Skeletal muscle satellite cell (primary cell): ENCODE results near the gene PPIF.

ENCODE experiments used
- H3K27me3 ChIP-seq: 2 replicates; pipeline ENCODE4 v1.7.0; 2013; ENCODE audit warnings: low read length; ENCODE audit not compliant: control insufficient read depth, insufficient read depth
- H3K36me3 ChIP-seq: 2 replicates; pipeline ENCODE4 v1.7.0; 2013; ENCODE audit warnings: mild to moderate bottlenecking, control low read depth, low read length; ENCODE audit not compliant: insufficient read depth
- H3K4me1 ChIP-seq: 2 replicates; pipeline ENCODE4 v1.7.0; 2013; ENCODE audit warnings: low read length; ENCODE audit not compliant: control insufficient read depth, insufficient read depth
- H3K4me2 ChIP-seq: 2 replicates; pipeline ENCODE4 v1.7.0; 2013; ENCODE audit warnings: mild to moderate bottlenecking, low read length
- H3K4me3 ChIP-seq: 2 replicates; pipeline ENCODE4 v1.7.0; 2013; ENCODE audit warnings: low read length
- H3K9ac ChIP-seq: 2 replicates; pipeline ENCODE4 v1.7.0; 2013; ENCODE audit warnings: mild to moderate bottlenecking, low read depth, low read length, moderate library complexity
- H3K9me3 ChIP-seq: replicated peaks from 2 replicates; pipeline ENCODE4 v1.7.0; 2013; ENCODE audit warnings: mild to moderate bottlenecking, control low read depth, low read length

PPIF gene

DNA sequence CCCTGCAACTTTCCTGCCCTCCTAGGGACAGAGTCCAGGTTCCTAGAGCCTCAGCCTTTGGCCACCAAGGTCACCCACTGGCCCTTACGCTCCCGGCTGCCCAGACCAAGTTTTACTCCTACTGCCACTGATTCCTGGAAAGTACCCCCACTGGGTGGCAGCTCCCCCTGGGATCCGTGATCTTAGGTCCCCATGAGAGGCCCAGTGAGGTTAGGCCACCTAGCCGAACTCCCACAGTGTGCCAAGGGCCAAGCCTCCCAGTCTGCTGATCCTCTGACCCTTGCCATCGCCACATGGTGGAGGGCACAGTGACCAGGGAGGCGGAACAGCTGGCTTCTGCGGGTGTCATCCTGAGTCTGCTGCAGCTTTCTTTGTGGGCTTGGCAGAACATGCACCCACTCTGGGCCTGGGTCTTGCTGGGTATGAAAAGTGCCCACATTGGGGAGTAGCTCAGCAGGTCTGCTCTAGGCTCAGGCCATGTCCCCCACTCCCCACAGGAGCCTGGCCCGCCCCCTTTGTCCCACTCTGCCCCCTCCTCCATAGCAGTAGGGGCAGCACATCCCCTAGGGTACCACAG is 40.5 kb upstream of the PPIF start:
- Histone ChIP-seq H3K4me1 (no peaks in the 10 kb centered on the region), H3K4me2 (no peak overlapping the region), H3K36me3 (peaks cover 86% of the 10 kb centered on the region), H3K4me3 (no peak overlapping the region), H3K27me3 (no peaks in the 10 kb centered on the region), H3K9ac (no peak overlapping the region), H3K9me3 (no peaks in the 10 kb centered on the region)

DNA sequence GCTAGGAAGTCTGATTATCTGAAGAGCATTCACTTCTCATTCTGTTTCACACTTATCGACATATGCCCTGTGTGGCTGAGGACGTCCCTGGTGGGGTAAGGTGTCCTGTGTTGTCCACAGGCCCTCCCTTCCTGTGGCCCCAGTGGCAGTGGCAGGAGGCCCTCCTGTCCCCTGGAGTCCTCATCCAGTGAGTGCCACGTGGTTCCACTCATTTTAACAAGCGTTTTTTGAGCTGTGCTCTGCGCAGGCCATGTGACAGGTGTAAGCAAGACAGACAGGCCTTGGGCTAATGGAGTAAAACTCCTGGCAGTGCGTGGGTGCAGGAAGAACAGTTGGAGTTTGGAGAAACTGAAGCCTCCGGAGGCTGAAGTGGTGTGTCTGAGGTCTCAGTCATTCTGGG is 39.3 kb upstream of the PPIF start:
- peaks cover 88% of the 10 kb centered on the region for H3K36me3 ChIP-seq
- H3K27me3 ChIP-seq, result no peaks in the 10 kb centered on the region
- no peaks in the 10 kb centered on the region for H3K4me1 ChIP-seq
- no peak overlapping the region for H3K4me2 ChIP-seq
- H3K9ac ChIP-seq, result no peak overlapping the region
- no peaks in the 10 kb centered on the region for H3K9me3 ChIP-seq
- H3K4me3 ChIP-seq, result no peak overlapping the region

DNA sequence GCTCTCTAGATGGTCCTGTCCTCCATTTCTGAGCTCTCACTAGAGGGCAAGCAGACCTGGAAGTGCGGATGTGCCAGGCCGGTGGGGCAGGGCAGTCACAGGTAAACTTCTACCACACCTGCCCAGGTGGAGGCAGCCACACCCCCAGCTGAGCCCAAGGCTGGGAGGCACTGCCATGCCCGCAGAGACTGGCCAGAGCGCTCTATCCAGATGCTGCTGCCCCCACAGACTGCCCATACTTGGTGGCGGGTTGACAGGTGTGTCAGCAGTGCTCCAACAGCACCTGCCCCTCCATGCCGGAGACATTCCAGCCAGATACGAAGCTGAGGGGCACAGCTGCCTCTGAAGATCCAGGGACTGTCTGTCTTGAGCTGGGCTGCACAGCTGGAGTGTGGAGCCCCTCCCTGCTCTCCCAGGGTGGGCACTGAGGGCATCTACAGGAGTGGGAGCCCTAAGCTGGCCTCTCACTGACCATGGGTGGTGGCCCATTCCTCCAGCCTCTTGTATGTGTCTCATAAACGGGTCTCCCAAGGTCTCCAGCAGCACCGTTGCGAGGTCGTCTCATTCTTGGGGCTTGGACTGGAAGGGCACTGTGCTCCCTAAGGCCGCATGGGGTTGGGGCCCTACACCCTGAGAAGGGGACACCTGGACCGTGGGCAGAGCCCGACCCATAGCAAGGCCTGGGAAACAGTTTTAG is 38.2 kb upstream of the PPIF start:
- Histone ChIP-seq H3K9me3 (no peaks in the 10 kb centered on the region), H3K4me3 (no peak overlapping the region), H3K27me3 (no peaks in the 10 kb centered on the region), H3K4me2 (no peak overlapping the region), H3K4me1 (no peaks in the 10 kb centered on the region), H3K36me3 (peaks cover 88% of the 10 kb centered on the region), H3K9ac (no peak overlapping the region)

DNA sequence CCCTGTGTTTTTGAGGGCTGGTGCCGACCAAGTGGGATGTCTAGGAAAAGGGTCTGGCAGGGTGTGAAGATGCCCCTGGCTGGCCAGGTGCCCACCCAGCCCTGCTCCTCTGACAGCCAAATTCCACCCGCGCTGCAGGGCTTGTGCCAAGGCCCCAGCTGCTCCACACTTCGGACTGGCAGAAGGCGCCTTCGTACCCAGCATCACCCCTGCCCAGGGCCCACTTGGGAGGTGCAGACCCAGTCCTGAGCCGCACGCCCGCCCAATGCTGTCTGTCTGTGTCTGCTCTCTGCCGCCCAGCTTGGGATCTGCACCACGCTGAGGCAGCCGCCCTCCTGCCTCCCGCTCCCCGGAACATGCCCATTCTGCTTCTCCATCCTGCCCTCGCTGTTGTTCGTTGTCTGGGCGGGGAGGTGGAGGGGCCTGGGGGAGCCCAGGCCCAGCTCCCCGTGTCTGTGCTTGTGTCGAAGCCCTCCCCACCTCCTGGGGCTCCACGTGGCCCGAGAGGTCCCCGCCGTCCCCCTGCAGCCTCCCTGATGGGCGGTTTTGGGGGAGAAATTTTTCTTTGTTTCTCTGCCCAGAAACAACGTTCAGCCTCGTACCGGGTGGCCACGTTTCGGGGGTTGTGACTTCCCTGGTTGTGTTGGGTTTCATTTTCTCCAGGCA is 36.9 kb upstream of the PPIF start:
- Histone ChIP-seq H3K4me1 (no peaks in the 10 kb centered on the region), H3K36me3 (peaks cover 87% of the 10 kb centered on the region), H3K4me2 (no peak overlapping the region), H3K4me3 (no peak overlapping the region), H3K9ac (no peak overlapping the region), H3K27me3 (no peaks in the 10 kb centered on the region), H3K9me3 (no peaks in the 10 kb centered on the region)

DNA sequence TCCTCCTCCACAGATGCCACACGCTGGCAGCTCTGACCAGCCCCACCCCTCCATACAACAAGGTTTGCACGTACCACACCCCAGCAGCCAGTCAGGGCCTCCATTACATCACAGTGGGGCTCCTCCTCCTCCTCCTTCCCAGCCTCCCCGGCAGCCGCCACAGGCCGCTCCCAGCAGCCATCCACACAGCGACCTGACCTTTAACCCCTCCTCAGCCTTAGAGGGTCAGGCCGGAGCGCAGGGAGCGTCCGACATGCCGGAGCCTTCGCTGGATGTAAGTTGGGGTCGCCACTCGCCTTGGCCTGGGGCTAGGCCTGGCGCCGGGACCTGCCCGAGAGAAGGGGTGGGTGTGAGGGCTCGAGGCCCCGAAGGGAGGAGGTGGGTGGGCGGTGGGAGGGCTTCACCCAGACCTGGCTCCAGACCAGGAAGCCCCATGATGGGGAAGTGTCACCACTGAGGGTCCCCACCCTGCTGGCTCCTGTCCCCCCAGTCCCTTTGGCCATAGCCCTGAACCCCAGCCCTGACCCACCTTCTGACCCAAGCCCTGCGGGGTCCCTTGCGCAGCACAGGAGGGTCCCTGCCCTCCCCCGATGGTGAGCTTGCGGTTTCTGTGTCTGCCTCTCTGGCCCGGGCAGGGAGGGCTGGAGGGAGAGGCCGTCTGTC is 36.2 kb upstream of the PPIF start:
- H3K9me3 ChIP-seq, result no peaks in the 10 kb centered on the region
- H3K9ac ChIP-seq, result no peak overlapping the region
- no peaks in the 10 kb centered on the region for H3K27me3 ChIP-seq
- peaks cover 87% of the 10 kb centered on the region for H3K36me3 ChIP-seq
- H3K4me2 ChIP-seq, result no peak overlapping the region
- no peak overlapping the region for H3K4me3 ChIP-seq
- H3K4me1 ChIP-seq, result no peaks in the 10 kb centered on the region

DNA sequence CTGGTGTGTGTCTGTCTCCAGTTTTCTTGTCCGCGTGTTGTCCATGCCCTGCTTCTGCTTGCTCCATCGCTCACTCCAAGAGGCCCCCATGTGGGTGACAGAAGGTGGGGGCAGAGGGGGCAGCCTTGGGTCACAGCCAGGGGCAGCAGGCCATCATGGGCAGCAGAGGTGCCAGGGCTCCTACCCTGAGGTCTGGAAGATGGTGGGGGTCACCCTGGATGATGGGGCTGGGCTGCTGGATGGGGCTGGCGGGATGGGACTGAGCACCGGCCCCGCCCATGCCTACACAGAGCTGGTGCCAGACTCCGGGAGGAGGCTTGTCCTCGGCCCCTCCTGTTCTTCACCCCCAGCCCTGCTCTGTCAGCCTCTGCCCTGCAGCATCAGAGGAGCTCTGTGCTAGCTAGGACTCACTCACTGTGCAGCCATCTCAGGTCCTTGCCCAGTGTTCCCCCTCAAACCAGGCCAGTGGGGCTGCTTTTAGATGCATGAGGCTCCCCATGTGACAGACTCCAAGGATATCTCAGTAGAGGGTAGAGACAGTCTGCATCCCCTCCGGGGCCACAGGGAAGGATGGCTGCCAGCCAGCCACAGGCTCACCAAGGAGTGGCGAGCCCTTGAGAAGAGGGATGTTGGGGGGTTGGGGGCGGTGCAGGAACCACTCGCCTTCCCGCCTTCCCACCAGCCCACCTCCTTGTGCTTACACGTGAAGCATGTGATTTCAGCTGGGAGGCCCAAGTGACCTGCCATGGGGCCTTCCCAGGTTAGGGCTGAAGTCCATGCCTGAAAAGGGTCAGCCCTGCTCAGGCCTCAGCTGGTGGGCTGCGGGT is 35.5 kb upstream of the PPIF start:
- no peak overlapping the region for H3K9ac ChIP-seq
- no peaks in the 10 kb centered on the region for H3K9me3 ChIP-seq
- H3K4me3 ChIP-seq, result no peak overlapping the region
- peaks cover 5% of the 10 kb centered on the region for H3K4me1 ChIP-seq
- H3K27me3 ChIP-seq, result no peaks in the 10 kb centered on the region
- H3K4me2 ChIP-seq, result no peak overlapping the region
- H3K36me3 ChIP-seq, result peaks cover 79% of the 10 kb centered on the region

DNA sequence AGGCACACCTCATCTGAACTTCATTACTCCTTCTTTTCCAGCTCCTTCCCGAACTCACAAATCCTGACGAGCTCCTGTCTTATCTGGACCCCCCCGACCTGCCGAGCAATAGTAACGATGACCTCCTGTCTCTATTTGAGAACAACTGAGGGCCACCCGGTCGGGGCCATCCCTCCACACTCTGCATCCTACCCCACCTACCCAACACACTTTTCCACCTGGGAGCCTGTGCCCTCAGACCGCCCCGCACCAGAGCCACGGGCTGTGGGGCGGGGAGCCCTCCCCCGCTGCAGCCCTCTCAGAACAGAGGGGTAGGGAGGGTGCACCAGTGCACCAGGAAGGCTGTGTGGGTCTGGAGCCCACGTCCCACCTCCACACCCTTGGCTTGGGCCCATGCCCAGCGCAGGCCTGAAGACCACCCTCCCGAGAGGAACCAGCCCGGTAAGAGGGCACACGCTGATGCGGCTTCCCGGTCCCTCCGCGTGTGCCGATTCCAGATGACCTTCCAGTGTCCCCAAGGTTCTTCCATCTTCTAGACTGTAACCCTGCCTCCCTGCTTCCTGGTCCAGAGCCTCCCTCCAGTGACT is 34.6 kb upstream of the PPIF start:
- Histone ChIP-seq H3K36me3 (peaks cover 70% of the 10 kb centered on the region), H3K4me2 (no peak overlapping the region)

DNA sequence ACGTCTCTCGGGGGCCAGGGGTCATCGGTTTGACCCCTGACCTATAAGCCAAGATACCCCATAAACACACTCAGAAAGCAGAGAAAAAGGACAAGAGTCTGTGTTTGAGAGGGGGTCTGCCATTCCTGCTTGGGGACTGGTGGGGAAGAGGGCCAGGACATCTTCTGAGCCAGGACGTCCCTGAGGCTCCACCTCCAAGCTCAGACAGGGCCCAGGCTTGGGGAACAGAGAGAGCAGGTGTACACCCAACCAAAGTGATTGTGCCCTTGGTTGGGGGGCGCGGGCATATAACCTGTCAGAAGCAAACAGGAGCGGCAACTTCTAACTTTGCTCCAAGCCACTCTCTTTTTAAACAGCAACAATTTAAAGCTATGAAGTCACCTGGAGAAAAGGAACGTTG is 33.9 kb upstream of the PPIF start:
- Histone ChIP-seq H3K4me2 (no peak overlapping the region), H3K4me1 (peaks cover 20% of the 10 kb centered on the region), H3K9me3 (no peaks in the 10 kb centered on the region), H3K9ac (no peak overlapping the region), H3K36me3 (peaks cover 64% of the 10 kb centered on the region), H3K4me3 (no peak overlapping the region), H3K27me3 (no peaks in the 10 kb centered on the region)

More for the DNA sequence above, 34.6 kb upstream of the PPIF start:
- Histone ChIP-seq H3K4me3 (no peak overlapping the region), H3K4me1 (peaks cover 14% of the 10 kb centered on the region), H3K27me3 (no peaks in the 10 kb centered on the region), H3K9me3 (no peaks in the 10 kb centered on the region), H3K9ac (no peak overlapping the region)

DNA sequence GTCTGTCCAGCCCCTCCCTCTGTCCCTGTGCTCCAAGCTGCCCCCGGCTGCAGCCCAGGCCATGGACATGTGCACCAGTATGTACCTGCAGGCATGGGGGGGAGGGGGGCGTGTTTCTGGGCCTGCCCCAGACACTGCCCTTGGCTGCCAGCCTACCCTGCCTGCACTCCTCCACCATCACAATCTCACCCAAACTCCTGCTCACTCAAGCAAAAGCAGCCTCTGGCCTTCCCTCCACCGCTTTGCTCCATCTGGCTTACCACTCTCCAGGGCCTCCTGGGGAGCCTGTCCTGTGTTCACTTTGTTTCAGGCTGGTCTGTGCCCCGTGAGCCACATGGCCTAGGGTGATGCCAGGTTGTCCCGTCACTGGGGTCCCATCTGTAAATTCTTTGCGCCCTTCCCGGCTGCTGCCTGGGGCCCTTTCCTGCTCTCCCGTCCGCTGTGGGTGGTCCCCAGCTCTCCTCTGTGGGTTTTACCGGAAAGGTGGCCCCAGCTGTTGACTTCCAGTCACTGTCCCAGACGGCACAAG is 33.3 kb upstream of the PPIF start:
- Histone ChIP-seq H3K4me1 (peaks cover 27% of the 10 kb centered on the region), H3K27me3 (no peaks in the 10 kb centered on the region), H3K9ac (no peak overlapping the region), H3K9me3 (no peaks in the 10 kb centered on the region), H3K36me3 (peaks cover 57% of the 10 kb centered on the region), H3K4me3 (no peak overlapping the region), H3K4me2 (no peak overlapping the region)

DNA sequence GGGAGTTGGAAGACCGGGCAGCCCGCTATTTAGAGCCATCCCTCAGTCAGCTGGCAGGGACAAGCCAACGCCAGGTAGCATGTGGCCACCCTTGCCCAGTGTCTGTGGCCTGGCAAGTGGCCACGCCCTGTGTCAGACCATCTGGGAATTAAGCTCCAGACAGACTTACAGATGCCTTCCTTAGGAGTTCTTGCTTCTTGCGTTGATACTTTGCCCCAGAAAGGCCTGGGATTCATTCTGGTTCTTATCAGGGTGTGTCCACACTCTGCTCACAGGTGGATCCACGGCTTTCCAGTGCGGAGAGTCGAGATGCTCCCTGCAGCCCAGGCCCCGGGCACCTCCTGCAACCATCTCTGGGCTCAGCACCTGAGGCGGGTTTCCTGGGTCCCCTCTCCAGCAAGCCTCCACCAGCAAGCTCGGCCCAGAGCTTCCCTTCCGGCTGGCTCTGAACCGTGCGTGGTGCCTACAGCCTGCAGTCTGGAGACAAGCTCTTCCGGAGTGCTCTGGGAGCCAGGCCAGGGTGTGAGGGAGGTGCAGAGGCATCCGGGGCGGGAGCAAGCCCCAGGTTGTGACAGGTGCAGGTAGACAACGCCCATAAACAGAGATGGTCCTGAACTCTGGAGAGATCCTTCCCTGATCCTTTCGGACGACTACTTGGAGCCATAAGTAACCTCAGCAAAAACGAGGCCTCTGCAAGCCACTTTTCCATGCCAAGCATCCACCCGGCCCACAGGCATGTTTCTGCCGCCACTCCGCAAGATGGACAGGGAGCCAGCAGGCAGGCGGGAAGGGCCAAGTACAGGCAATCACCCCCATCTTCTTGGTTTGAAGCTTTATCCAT is 32.3 kb upstream of the PPIF start:
- H3K36me3 ChIP-seq, result peaks cover 47% of the 10 kb centered on the region
- no peak overlapping the region for H3K4me3 ChIP-seq
- no peaks in the 10 kb centered on the region for H3K9me3 ChIP-seq
- no peaks in the 10 kb centered on the region for H3K27me3 ChIP-seq
- no peak overlapping the region for H3K9ac ChIP-seq
- peaks cover 35% of the 10 kb centered on the region for H3K4me1 ChIP-seq
- H3K4me2 ChIP-seq, result no peak overlapping the region
